Panc1 (cell line): ENCODE results near the gene PTGES3. TPM values are rescaled to one million over a fixed set of nuclear protein-coding genes. Genes with fewer than 3 reads are reported as not detected.

ENCODE experiments used
- ATAC-seq: fragments of 200-7000 bp; cut with Tn5 transposase; 2 replicates; pipeline ENCODE4 v1.9.1; 2020; ENCODE audit warnings: mild to moderate bottlenecking, moderate library complexity
- BruUV-seq: library from RNA; stranded (reverse); fragments of 400-500 nt; replicated peaks from 2 replicates; lab custom pipeline; 2021; lab: Mats Ljungman, UMichigan
- CTCF ChIA-PET: fragments of 300-600 bp; sonication (Branson Sonifier 250); formaldehyde crosslinking; loops from one replicate; lab custom pipeline; 2022; ENCODE audit warnings: antibody characterized with exemption; lab: Charles Lee
- POLR2A ChIA-PET: fragments of 300-600 bp; sonication (Branson Sonifier 250); formaldehyde crosslinking; loops from one replicate; lab custom pipeline; 2022; ENCODE audit warnings: antibody characterized with exemption; lab: Charles Lee
- DNase-seq: peaks from one replicate; pipeline ENCODE4 v3.0.0-alpha.2; 2010; ENCODE audit warnings: low read depth, low spot score
- H3K27ac ChIP-seq: 2 replicates; pipeline ENCODE4 v1.5.1; 2011; ENCODE audit warnings: mild to moderate bottlenecking, low read length, inconsistent platforms
- H3K27me3 ChIP-seq: fragments of 200-500 bp; sonication (Bioruptor generic); 2 replicates; pipeline ENCODE4 v1.6.0; 2014; ENCODE audit warnings: low read length, inconsistent platforms; ENCODE audit not compliant: control insufficient read depth, insufficient read depth
- H3K36me3 ChIP-seq: fragments of 200-500 bp; sonication (Bioruptor generic); 2 replicates; pipeline ENCODE4 v1.5.1; 2014; ENCODE audit warnings: inconsistent platforms, mild to moderate bottlenecking, low read length, moderate library complexity; ENCODE audit not compliant: control insufficient read depth, insufficient read depth
- H3K4me1 ChIP-seq: 2 replicates; pipeline ENCODE4 v1.5.1; 2011; ENCODE audit warnings: inconsistent platforms, mild to moderate bottlenecking, low read length, moderate library complexity; ENCODE audit not compliant: control insufficient read depth, insufficient read depth
- H3K4me3 ChIP-seq, 2 experiments: 2 replicates each; pipeline ENCODE4 v1.5.1; 2011 to 2012; ENCODE audit warnings: low read depth in 2 of 2, low read length in 2 of 2, mild to moderate bottlenecking in 2 of 2, inconsistent platforms in 1 of 2, moderate library complexity in 1 of 2
- H3K9me3 ChIP-seq: fragments of 200-500 bp; sonication (Bioruptor generic); 2 replicates; pipeline ENCODE4 v1.5.1; 2014; ENCODE audit warnings: low read depth, mild to moderate bottlenecking, inconsistent platforms, low read length, moderate library complexity; ENCODE audit not compliant: control insufficient read depth, insufficient read depth
- CTCF ChIP-seq: fragments of 450-650 bp; IDR thresholded peaks from 2 replicates; pipeline ENCODE4 v1.5.1; 2017; ENCODE audit warnings: mild to moderate bottlenecking
- POLR2AphosphoS5 ChIP-seq: IDR thresholded peaks from 2 replicates; pipeline ENCODE4 v1.6.1; 2012; ENCODE audit warnings: mild to moderate bottlenecking, low read depth, low read length, moderate library complexity
- REST ChIP-seq, 2 experiments: IDR thresholded peaks; 2 replicates each; pipeline ENCODE4 v1.6.1; 2011 to 2012; ENCODE audit warnings: low read depth in 2 of 2, control low read depth in 1 of 2, low read length in 1 of 2, mild to moderate bottlenecking in 1 of 2, moderate library complexity in 1 of 2; ENCODE audit not compliant: insufficient read depth in 1 of 2
- SIN3A ChIP-seq: IDR thresholded peaks from 2 replicates; pipeline ENCODE4 v1.6.1; 2012; ENCODE audit warnings: low read depth, mild to moderate bottlenecking, low read length, moderate library complexity, borderline replicate concordance; ENCODE audit not compliant: insufficient read depth
- TCF7L2 ChIP-seq: IDR thresholded peaks from 2 replicates; pipeline ENCODE4 v1.6.1; 2011; ENCODE audit warnings: mild to moderate bottlenecking, low read depth, low read length, inconsistent platforms
- in situ Hi-C: cut with HindIII; loops from 2 replicates; pipeline ENCODE4 v1.10.0; 2016; ENCODE audit warnings: low sequenced_read_pairs, low pct_unique_long_range_greater_than_20kb
- intact Hi-C: fragments of 100-400 bp; cut with micrococcal nuclease; formaldehyde crosslinking; loops from one replicate; pipeline ENCODE4 v1.10.0; 2022; ENCODE audit not compliant: unreplicated experiment
- total RNA-seq: library from RNA; stranded (reverse); gene quantifications from one replicate; pipeline ENCODE4 v1.2.1, GENCODE V29; 2021; ENCODE audit not compliant: unreplicated experiment

PTGES3 gene
- total RNA-seq, 1 experiment from 2014 or later: 339 TPM

DNA sequence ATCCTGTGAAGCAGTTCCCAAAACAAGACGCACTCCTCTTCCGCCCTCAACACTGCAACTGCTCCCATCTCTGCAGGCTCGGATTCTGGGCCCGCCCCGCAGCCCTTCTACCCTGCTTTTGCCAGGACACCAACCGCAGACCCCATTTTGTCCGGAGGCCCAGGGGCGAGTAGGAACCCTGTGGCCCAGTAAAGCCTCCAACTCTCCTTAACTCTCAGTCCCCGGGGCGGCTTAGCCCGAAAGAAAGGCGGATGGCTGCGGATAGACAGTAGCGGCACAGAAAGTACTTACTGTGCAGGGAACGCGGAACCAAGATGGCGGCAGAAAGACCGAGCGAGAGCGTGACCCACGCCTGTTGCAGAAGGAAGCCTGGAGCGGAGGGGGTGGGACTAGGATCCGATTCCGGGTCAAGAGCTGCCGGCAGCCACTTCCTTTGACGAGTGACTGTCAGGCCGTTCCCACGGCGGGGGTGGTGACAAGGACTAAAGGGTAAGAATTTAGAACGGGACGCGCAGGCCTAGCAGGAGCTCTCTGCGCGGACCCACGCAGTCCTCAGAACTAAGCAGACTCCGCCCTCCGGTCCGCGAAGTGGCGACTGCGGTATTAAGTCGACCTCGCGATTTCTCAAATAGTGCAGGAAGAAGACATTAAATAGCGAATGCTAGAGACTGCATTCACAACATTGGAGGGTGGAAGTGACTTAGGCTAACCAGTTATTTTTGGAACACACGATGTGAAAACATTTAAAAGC is 37.1 kb upstream of the PTGES3 start, which contains the start of gene NACA:
Gene NACA, minus strand, starts transcription at position 328 of the 751 bp plus-strand sequence. CDS start 778 bp downstream, outside the sequence.
- TF ChIP-seq TCF7L2: peak; percentile 57; the same call in 1 of the 2 replicates
- TF ChIP-seq CTCF: no peak
- TF ChIP-seq REST (IDR thresholded peaks at IDR 0.05; ENCODE audit: insufficient read depth in 1 of 2, low read depth in 2 of 2, low read length in 1 of 2): no peak
- TF ChIP-seq POLR2AphosphoS5: peak; percentile 98
- no peak; the same call in 1 of the 2 replicates for TF ChIP-seq SIN3A
- H3K27ac ChIP-seq: peak within 1 kb of the TSS; percentile 100
- H3K36me3 ChIP-seq: peaks cover 23% of the 10 kb centered on the region
- peaks cover 35% of the 10 kb centered on the region for H3K4me1 ChIP-seq
- CTCF ChIA-PET: no interaction called here
- peak within 1 kb of the TSS; percentile 93 to 100 for H3K4me3 ChIP-seq
- DNase-seq (peak; percentile 91), ATAC-seq (peak; percentile 96)
- in situ Hi-C loops: no loop called here
- no peaks in the 10 kb centered on the region for H3K9me3 ChIP-seq
- POLR2A ChIA-PET: interaction anchor here (0.5 to 0.9 kb wide), 3 partner anchors 9 to 588 kb away, joined by 3 to 20 read pairs (median 5); no protein-coding TSS in a partner anchor
- no peaks in the 10 kb centered on the region for H3K27me3 ChIP-seq
- intact Hi-C loops: loop anchor here (2.0 kb wide), 1 partner anchor 36 kb away; the partner anchor contains the start of gene PTGES3
- no TSS peak for BruUV-seq

- ChIA-PET CTCF (no interaction called here), POLR2A (no interaction called here)
- TF ChIP-seq POLR2AphosphoS5: no peak
- TF ChIP-seq CTCF: no peak
- no peak for TF ChIP-seq REST (IDR thresholded peaks at IDR 0.05; ENCODE audit: insufficient read depth in 1 of 2, low read depth in 2 of 2, low read length in 1 of 2)
- no peak for TF ChIP-seq SIN3A
- TF ChIP-seq TCF7L2: no peak
- Histone ChIP-seq H3K27me3 (no peaks in the 10 kb centered on the region), H3K27ac (peak overlapping the region; percentile 100), H3K4me3 (peak overlapping the region; percentile 93 to 100), H3K36me3 (peaks cover 23% of the 10 kb centered on the region), H3K4me1 (peaks cover 40% of the 10 kb centered on the region), H3K9me3 (no peaks in the 10 kb centered on the region)
- intact Hi-C loops (loop anchor here (2.0 kb wide), 1 partner anchor 36 kb away; the partner anchor contains the start of gene PTGES3), in situ Hi-C loops (no loop called here)
- DNase-seq (no peak), ATAC-seq (peak; percentile 12)
- BruUV-seq: TSS peak; percentile 83
These were observed 36.6 kb upstream of the PTGES3 start for GRCh38 chr12:56724701-56724971.
